ENCODE data around the gene RRAGD. TPM values are rescaled to one million over a fixed set of nuclear protein-coding genes. Genes with fewer than 3 reads are reported as not detected.

The RRAGD gene
- total and polyA plus RNA-seq, 3 donors from 2014 or later = 17.0 to 27.0 (median 19.4) TPM

DNA sequence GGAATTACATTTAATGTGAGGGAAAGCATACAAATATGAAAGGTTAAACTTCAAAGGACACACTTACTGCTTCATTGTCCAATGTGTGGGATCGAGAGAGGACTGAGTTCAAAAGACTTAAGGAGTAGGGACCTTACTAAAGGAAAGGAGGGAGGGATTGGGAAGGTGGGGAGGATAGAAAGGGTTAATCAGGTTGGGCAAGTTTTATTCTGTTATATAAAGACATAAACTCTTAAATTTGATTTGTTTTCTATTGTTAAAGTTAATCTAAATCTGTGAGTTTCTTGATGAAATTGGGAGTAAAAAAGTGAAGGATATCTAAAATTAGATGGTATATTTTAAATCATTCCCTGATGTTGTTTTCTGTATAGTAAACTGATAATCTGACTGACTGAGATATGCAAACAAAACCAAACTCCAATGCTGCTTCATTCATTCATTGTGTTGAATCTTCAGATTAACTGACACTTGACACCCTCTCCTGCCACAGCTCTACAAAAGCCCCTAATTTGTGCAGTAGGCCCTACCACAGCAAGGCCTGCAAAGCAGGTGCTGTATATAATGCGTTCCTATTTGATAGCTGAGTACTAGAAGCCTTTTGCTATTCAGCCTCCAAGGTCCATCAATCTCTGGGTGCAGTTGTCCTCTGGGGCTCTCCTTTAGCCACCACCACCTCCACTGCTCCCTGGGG is 58.2 kb downstream of the RRAGD start:
- TF ChIP-seq, protein P1, sequence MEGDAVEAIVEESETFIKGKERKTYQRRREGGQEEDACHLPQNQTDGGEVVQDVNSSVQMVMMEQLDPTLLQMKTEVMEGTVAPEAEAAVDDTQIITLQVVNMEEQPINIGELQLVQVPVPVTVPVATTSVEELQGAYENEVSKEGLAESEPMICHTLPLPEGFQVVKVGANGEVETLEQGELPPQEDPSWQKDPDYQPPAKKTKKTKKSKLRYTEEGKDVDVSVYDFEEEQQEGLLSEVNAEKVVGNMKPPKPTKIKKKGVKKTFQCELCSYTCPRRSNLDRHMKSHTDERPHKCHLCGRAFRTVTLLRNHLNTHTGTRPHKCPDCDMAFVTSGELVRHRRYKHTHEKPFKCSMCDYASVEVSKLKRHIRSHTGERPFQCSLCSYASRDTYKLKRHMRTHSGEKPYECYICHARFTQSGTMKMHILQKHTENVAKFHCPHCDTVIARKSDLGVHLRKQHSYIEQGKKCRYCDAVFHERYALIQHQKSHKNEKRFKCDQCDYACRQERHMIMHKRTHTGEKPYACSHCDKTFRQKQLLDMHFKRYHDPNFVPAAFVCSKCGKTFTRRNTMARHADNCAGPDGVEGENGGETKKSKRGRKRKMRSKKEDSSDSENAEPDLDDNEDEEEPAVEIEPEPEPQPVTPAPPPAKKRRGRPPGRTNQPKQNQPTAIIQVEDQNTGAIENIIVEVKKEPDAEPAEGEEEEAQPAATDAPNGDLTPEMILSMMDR (IDR thresholded peaks at IDR 0.05) = no peak
- TF ChIP-seq POLR2A (IDR thresholded peaks at IDR 0.05) = no peak
- 76 to 79% methylated on average over 2 of the region's 2 CpGs for WGBS, 2 donors
- peaks cover 17% of the 10 kb centered on the region for H3K4me1 ChIP-seq
- H3K27ac ChIP-seq = no peak overlapping the region
- H3K9me3 ChIP-seq = no peaks in the 10 kb centered on the region
- intact Hi-C loops (cut with DNase I; ENCODE audit: low total_unique reads) = no loop called here
- no peaks in the 10 kb centered on the region for H3K27me3 ChIP-seq
- no peak for DNase-seq
- H3K4me3 ChIP-seq = no peak overlapping the region
- H3K36me3 ChIP-seq (ENCODE audit: low read depth, missing control alignments) = no peaks in the 10 kb centered on the region

DNA sequence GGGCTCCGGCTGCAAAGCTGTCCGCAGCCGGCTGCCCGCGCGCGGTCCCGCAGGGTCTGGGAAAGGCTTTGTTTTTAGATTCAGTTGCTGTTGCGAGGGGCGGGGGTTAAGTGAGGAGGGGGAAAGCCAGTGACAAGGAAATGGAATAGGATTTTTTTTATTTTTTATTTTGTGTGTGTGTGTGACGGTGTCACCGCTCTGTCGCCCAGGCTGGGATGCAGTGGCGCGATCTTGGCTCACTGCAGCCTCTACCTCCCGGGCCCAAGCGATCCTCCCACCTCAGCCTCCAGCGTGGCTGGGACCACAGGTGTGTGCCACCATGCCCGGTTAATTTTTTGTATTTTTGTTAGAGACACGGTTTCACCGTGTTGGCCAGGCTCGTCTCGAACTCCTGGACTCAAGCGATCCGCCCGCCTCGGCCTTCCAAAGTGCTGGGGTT is 58.9 kb downstream of the RRAGD start:
- intact Hi-C loops (cut with DNase I; ENCODE audit: low total_unique reads) = no loop called here
- no peaks in the 10 kb centered on the region for H3K36me3 ChIP-seq (ENCODE audit: low read depth, missing control alignments)
- DNase-seq = no peak

DNA sequence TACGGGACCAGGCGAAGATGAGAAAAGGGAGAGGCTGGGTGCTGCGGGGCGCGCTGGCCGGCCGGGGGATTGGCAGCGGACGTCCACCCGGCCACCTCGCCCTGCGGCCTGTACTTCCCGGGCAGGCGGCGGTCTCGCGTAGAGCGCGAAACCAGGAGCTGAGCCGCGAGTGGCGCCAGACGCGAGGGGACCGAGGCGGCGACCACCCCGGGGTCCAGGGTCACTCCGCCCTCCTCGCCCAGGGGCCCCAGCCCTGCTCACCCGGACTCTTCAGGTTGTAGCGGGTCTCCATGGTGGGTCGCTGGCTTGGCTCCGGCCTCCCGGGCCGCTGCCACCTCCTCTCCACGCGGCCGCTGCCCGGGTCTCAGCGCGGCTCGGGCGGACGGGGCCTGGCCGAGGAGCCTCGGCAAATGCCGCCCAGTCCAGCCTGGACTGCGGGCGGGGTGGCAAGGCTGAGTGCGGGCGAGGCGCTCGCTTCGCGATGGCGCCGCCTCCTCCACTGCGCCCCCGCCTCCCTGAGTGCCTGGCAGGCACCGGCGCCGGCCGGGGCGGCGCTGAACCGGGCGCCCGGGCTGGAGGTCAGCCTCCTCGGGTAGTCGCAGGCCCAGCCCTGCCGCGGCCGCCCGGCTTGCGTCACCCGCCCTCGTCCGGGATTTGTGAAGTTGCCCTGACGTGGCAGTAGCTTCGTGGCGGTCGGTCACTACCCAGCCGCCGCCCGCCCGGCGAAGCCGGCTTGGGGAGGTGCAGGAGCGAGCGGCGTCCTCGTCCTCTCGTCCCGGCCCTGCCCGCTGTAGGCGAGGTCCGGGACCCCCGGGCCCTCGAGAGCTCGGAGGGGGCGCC is 59.6 kb downstream of the RRAGD start, which contains the start of gene UBE2J1:
UBE2J1 (minus strand) TSS at position 445 of the 840 bp plus-strand sequence; CDS start at position 292, 153 bp downstream.
- intact Hi-C loops (cut with DNase I; ENCODE audit: low total_unique reads) = no loop called here
- Histone ChIP-seq H3K9me3 (no peaks in the 10 kb centered on the region), H3K36me3 (ENCODE audit: low read depth, missing control alignments) (no peaks in the 10 kb centered on the region), H3K27me3 (no peaks in the 10 kb centered on the region), H3K4me1 (peaks cover 27% of the 10 kb centered on the region), H3K27ac (peak within 1 kb of the TSS; percentile 99), H3K4me3 (peak within 1 kb of the TSS; percentile 93 to 99)
- WGBS, 2 donors = 0 to 1% methylated on average over 2 to 89 of the region's 102 CpGs
- peak; percentile 90 for DNase-seq
- TF ChIP-seq POLR2A (IDR thresholded peaks at IDR 0.05) = peak; percentile 28
- TF ChIP-seq, protein P1 (IDR thresholded peaks at IDR 0.05) = no peak

More for the DNA sequence above, 58.9 kb downstream of the RRAGD start:
- 25 to 33% methylated on average over 26 to 27 of the region's 27 CpGs for WGBS, 2 donors
- Histone ChIP-seq H3K4me1 (peaks cover 23% of the 10 kb centered on the region), H3K27ac (peak overlapping the region; percentile 99), H3K9me3 (no peaks in the 10 kb centered on the region), H3K27me3 (no peaks in the 10 kb centered on the region), H3K4me3 (peak overlapping the region; percentile 93 to 99)
- TF ChIP-seq, protein P1 (IDR thresholded peaks at IDR 0.05) = no peak
- TF ChIP-seq POLR2A (IDR thresholded peaks at IDR 0.05) = no peak

DNA sequence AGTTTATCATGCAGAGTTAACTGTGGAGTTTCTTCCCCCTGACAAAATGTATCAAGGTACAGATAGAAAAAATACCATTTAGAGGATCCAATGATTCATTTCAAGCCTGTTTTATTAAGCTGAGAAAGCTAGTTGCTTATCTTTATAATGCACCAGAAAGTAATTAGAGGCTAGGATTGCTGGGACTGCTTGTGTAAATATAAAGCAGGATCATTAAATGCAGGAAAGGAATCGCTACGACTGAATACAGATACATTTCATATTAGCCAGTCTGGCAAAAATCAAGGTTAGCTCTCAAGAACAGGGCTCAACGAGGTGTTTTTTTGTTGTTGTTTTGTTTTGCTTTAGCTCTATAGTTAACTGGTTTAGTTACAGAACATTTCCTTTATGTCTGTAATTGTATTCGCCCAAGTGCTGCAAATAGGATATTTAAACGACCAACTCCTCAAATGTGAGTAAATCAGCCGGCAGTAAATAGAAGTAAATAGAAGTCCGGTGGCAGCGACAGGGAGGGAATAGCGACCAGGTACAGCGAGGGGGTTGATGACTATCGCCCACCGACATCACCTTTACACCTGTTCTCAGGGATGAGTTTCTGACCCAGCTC is 60.3 kb downstream of the RRAGD start:
- H3K27me3 ChIP-seq = no peaks in the 10 kb centered on the region
- peak overlapping the region; percentile 93 to 99 for H3K4me3 ChIP-seq
- intact Hi-C loops (cut with DNase I; ENCODE audit: low total_unique reads) = no loop called here
- H3K36me3 ChIP-seq (ENCODE audit: low read depth, missing control alignments) = no peaks in the 10 kb centered on the region
- WGBS, 2 donors = 0 to 1% methylated on average over 12 of the region's 12 CpGs
- H3K4me1 ChIP-seq = peaks cover 27% of the 10 kb centered on the region
- TF ChIP-seq, protein P1 (IDR thresholded peaks at IDR 0.05) = no peak
- TF ChIP-seq POLR2A (IDR thresholded peaks at IDR 0.05) = no peak
- DNase-seq = no peak
- H3K9me3 ChIP-seq = no peaks in the 10 kb centered on the region
- H3K27ac ChIP-seq = peak overlapping the region; percentile 99
